Lower leg skin (tissue), 3 donors: Measurements from ENCODE around the gene FAM114A2.

Experiments used
- POLR2A ChIP-seq, 2 donors: fragments of 450-650 bp; IDR thresholded peaks; one replicate each; pipeline ENCODE4 v1.6.1; 2016 to 2017; ENCODE audit warnings: antibody characterized with exemption in 2 of 2, mild to moderate bottlenecking in 1 of 2, moderate library complexity in 1 of 2
- TF ChIP-seq, protein P1 (sequence below), 3 donors: fragments of 450-650 bp; IDR thresholded peaks; one replicate each; pipeline ENCODE4 v1.5.1; 2016; ENCODE audit warnings: antibody characterized with exemption in 3 of 3, mild to moderate bottlenecking in 3 of 3, moderate library complexity in 2 of 3

DNA sequence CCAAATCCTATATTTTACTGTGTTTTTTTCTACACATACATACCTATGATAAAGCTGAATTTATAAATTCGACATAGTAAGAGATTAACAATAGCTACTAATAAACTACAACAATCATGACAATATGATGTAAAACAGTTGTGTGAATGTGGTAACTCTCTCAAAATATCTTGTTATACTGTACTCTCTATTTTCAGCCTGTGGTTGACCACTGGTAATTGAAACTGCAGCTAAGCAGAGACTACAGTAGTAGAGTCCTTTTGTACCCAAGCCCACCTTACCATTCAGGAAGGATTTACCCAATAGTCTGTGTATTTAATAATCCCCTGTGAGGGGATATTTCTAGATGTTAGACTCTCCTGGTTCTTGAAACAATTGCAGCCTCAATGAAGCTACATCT, 86.7 kb downstream of the FAM114A2 start:
- TF ChIP-seq, protein P1, sequence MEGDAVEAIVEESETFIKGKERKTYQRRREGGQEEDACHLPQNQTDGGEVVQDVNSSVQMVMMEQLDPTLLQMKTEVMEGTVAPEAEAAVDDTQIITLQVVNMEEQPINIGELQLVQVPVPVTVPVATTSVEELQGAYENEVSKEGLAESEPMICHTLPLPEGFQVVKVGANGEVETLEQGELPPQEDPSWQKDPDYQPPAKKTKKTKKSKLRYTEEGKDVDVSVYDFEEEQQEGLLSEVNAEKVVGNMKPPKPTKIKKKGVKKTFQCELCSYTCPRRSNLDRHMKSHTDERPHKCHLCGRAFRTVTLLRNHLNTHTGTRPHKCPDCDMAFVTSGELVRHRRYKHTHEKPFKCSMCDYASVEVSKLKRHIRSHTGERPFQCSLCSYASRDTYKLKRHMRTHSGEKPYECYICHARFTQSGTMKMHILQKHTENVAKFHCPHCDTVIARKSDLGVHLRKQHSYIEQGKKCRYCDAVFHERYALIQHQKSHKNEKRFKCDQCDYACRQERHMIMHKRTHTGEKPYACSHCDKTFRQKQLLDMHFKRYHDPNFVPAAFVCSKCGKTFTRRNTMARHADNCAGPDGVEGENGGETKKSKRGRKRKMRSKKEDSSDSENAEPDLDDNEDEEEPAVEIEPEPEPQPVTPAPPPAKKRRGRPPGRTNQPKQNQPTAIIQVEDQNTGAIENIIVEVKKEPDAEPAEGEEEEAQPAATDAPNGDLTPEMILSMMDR (IDR thresholded peaks at IDR 0.05), result no peak
- no peak for TF ChIP-seq POLR2A (IDR thresholded peaks at IDR 0.05)
